ENCODE results near the gene E2F4.
A peak's percentile ranks its signal among the peaks of the same experiment; 100 is the strongest.

The E2F4 gene

DNA sequence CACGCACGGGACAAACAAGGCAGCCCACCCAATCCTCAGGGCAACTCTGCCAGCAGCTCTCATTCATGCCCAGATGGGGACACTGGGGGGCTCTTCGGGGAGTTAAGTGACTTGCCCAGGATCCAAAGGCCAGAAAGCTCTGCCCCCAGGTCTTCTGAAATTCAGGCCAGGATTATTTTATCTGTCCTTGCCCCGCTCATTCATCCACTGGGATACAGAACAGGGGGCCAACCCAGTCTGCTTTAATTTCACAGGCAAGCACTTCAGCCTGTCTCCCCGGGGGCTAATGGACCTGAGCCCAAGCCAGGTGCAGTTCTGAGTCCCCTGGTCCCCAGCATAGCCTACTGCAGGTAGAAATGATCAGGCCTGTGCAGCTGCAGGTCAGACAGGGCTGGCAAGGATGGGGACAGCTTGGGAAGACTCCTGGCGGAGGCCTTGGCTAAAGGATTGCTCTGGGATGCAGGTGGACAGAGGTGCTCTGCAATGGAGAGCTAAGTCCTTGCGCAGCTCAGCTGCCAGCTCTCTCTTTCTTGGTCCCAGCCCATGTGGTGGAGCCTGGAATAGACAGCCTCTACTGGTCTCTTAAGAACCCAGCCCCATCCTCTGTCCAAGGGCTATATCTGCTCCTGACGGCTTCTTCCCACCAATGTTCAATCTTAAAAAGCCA is 40.4 kb upstream of the E2F4 start:
- DNase-seq (ENCODE audit: low read depth, low spot score) = no peak
- H3K4me3 ChIP-seq (ENCODE audit: low read depth, low read length) = no peak overlapping the region
- in situ Hi-C loops (cut with HindIII; ENCODE audit: low sequenced_read_pairs) = no loop called here
- TF ChIP-seq, protein P1, sequence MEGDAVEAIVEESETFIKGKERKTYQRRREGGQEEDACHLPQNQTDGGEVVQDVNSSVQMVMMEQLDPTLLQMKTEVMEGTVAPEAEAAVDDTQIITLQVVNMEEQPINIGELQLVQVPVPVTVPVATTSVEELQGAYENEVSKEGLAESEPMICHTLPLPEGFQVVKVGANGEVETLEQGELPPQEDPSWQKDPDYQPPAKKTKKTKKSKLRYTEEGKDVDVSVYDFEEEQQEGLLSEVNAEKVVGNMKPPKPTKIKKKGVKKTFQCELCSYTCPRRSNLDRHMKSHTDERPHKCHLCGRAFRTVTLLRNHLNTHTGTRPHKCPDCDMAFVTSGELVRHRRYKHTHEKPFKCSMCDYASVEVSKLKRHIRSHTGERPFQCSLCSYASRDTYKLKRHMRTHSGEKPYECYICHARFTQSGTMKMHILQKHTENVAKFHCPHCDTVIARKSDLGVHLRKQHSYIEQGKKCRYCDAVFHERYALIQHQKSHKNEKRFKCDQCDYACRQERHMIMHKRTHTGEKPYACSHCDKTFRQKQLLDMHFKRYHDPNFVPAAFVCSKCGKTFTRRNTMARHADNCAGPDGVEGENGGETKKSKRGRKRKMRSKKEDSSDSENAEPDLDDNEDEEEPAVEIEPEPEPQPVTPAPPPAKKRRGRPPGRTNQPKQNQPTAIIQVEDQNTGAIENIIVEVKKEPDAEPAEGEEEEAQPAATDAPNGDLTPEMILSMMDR (IDR thresholded peaks at IDR 0.05; ENCODE audit: low read depth, low read length) = no peak

DNA sequence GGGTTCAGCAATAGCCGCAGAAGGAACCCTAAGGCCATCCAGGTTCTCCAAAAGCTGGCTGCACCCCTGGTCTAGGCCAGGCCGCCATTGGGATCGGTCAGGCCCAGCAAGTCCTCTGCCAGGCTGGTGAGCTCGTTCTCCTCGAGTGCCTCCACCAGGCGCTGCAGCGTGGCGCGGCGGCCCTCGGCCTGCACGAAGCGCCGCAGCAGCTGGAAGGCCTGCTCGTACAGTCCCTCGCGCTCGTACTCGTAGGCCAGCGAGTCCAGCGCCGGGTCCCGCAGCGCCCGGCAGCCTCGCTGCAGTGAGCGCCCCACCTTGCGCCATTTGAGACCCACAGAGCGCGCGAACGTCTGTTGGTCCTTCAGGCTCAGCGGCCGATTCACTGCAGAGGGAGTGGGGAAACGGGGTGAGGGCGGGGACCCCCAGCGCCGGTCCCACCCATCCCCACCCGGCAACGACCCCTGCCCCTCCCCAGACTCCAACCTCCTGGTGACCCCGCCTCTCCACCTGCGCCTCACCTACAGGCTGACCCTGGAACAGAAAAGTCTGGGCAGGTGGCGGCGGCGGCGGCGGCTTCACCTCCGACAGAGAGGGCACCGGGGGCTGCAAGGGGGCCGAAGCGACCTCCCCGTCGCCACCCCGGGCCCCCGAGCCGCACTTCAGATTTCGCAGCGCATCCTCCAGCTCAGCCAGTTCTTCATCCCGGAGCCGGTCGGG is 37.2 kb upstream of the E2F4 start:
- TF ChIP-seq, protein P1 (IDR thresholded peaks at IDR 0.05; ENCODE audit: low read depth, low read length) = no peak
- DNase-seq (ENCODE audit: low read depth, low spot score) = no peak
- in situ Hi-C loops (cut with HindIII; ENCODE audit: low sequenced_read_pairs) = no loop called here
- no peak overlapping the region for H3K4me3 ChIP-seq (ENCODE audit: low read depth, low read length)

- in situ Hi-C loops (cut with HindIII; ENCODE audit: low sequenced_read_pairs) = no loop called here
- no peak overlapping the region for H3K4me3 ChIP-seq (ENCODE audit: low read depth, low read length)
- TF ChIP-seq, protein P1 (IDR thresholded peaks at IDR 0.05; ENCODE audit: low read depth, low read length) = peak; percentile 78
- DNase-seq (ENCODE audit: low read depth, low spot score) = peak; percentile 58
These were observed 36.4 kb upstream of the E2F4 start for GRCh38 chr16:67155295-67156142.

- no peak for DNase-seq (ENCODE audit: low read depth, low spot score)
- in situ Hi-C loops (cut with HindIII; ENCODE audit: low sequenced_read_pairs) = no loop called here
- TF ChIP-seq, protein P1 (IDR thresholded peaks at IDR 0.05; ENCODE audit: low read depth, low read length) = no peak
- no peak overlapping the region for H3K4me3 ChIP-seq (ENCODE audit: low read depth, low read length)
These were observed 35.7 kb upstream of the E2F4 start for GRCh38 chr16:67156143-67156844.

DNA sequence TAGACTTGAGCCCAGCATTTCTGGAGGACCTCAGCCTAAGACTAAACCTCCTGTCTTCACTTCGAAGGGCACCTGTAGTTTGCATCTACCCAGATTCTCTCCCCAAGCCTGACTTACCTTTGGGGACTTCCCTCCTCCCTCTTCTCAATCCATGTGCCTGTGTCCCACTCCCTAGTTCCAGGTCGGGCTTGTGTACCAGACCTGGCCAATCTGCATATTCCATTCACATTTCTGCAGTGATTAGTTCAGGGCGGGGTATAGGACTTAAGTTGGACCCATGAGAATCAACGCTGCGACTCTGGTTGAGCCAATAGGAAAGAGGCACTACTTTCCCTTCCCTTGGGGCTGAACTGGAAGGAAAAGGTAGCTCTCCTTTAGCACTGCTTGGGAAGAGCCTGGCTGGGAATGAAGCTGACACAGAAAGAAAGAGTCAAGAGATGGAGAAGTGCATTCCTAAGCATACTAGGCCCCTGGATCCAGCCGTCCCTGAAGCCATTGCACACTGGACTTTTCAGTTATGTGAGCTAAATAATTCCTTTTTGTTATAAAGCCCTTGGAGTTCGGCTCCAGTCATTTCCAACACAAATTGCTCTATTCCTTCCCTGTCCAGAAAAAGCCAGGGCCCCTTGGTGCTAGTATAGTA is 34.7 kb upstream of the E2F4 start:
- TF ChIP-seq, protein P1 (IDR thresholded peaks at IDR 0.05; ENCODE audit: low read depth, low read length) = no peak
- in situ Hi-C loops (cut with HindIII; ENCODE audit: low sequenced_read_pairs) = no loop called here
- no peak overlapping the region for H3K4me3 ChIP-seq (ENCODE audit: low read depth, low read length)
- DNase-seq (ENCODE audit: low read depth, low spot score) = no peak

All from astrocyte of the spinal cord (primary cell).